ENCODE results near the gene S100A16.

GRCh38 chr1:153655333-153655732 is 42.4 kb upstream of the S100A16 start:
- TF ChIP-seq POLR2A (IDR thresholded peaks at IDR 0.05; ENCODE audit: low read depth, low read length) = no peak
- TF ChIP-seq POLR2AphosphoS5 (IDR thresholded peaks at IDR 0.05; ENCODE audit: low read depth, low read length) = no peak
- TF ChIP-seq TAF1 (IDR thresholded peaks at IDR 0.05; ENCODE audit: borderline replicate concordance, low read depth, low read length) = no peak

Measured in GM12892 (cell line).